GM18867 (cell line): ENCODE results near the gene P2RX7.
"Not testable (repeated sequence)": the region's sequence is repeated elsewhere in the genome, so short reads cannot be mapped to it uniquely, and the experiment has no call there.

ENCODE experiments used
- ATAC-seq: cut with Tn5 transposase; IDR thresholded peaks from one replicate; pipeline ENCODE4 v1.9.1; 2021; ENCODE audit warnings: mild to moderate bottlenecking, moderate library complexity; ENCODE audit not compliant: unreplicated experiment

Gene P2RX7

DNA sequence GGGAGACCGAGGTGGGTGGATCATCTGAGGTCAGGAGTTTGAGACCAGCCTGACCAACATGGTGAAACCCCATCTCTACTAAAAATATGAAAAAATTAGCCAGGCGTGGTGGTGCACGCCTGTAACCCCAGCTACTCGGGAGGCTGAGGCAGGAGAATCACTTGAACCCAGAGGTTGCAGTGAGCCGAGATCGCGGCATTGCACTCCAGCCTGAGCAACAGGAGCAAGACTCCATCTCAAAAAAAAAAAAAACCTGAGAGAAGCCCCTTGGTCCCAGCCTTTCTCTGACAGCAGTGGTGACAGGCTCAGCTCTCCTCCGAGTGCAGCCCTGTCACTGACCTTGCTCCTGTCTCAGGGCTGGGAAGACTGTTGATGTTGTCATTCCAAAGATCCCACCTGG, 94.2 kb downstream of the P2RX7 start:
- peak; percentile 14 for ATAC-seq

DNA sequence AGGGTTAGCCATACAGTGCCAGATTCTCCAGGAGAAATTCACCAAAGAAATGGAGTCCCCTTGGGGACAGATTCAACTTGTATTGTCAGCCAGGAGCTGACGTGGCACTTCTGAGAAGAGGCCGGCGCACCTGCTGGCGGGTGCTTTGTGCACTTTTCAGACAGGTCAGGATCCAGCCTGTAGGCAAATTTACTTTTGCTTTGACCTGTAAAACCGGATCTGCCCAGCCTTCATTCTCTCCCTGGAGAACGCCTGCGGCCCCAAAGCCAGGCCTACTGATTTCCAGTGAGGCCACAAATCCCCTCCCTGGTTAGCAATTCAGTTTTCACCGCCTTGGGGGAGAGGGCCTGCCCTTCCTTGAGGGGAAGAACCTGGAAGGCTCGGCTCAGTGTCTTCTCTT, 94.6 kb downstream of the P2RX7 start:
- ATAC-seq, result peak; percentile 72

DNA sequence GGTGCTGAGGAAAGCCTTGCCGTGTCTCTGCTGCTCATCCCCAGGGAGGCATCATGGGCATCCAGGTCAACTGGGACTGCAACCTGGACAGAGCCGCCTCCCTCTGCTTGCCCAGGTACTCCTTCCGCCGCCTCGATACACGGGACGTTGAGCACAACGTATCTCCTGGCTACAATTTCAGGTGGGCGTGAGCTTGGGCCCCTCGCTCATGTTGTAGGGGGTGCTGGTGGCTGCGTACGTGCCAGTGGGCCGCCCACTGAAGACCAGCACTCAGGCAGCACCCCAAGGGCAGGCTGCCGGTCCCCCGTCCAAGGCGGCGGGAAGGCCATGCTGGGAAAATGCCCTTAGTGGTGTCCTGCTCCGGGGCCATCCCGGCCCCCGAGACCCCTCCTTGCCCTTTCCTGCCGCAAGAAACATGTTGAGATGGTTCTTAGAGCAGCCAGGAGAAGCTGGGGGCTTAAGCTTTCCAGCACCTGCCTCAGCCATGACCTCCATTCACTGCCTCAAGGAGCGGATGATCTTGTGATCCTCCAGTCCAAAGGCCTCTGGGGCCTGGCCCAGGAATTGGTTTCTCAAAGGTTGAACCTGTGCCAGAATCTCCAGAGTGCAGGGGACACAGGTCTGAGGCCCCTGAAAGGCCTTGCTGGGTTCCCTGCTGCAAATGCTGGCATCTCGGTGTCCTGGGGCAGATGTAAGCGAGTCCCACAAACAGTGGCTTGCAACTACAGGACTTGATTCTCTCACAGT, 96.4 kb downstream of the P2RX7 start:
- no peak for ATAC-seq

DNA sequence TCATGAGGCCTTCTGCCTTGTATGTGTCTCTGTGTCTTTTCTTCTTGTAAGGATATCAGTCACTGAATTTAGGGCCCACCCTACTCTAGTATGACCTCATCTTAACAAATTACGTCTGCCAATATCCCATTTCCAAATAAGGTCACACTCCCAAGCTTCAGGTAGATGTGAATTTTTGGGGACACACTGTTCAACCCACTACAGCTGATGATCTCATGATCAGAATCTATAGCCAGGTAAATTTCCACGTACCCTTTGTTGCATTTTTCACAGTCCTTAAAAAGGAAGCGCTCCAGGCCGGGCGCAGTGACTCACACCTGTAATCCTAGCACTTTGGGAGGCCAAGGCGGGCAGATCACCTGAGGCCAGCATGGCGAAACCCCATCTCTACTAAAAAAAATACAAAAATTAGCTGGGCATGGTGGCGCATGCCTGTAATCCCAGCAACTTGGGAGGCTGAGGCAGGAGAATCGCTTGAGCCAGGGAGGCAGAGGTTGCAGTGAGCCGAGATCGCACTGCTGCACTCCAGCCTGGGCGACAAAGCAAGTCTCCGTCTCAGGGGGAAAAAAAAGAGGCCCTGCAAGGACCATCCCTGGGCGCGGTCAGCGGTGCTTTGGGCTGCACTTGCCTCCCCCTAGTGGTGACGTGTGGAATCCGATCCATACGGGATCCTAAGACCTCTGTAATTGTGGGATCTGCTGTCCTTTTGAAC, 97.3 kb downstream of the P2RX7 start:
- ATAC-seq, result not testable (repeated sequence)

DNA sequence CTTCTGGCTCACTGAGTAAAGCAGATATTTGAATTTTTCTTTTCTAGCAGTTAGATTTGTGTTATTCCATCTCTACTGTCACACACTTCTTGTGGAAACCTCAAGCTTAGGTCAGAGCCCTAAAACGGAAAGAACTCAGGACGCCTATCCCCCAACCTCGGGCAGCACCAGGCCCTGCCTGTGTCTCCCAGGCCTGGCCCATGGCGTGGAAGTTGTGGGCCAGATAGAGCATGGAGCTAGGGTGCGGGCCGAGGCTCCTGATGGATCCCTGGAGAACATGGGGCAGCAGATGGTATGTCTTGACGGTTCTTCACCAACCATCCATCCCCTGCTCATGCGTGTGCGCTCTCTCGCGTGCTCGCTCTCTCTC, 97.8 kb downstream of the P2RX7 start:
- no peak for ATAC-seq

DNA sequence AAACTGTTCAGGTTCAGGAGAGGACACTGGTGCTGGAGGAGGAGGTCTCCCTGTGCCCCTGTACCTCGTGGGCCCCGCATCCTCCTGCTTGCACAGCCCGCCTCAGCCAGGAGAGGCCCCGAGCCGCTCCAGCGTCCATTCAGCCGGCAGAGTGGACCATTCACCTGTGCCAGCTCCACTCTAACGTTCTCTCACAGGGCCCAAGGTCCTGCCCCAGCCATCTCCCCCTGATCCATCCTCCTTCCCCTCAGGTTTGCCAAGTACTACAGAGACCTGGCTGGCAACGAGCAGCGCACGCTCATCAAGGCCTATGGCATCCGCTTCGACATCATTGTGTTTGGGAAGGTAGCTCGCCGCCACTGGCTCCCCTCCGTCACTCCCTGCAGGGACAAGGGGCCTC, 99.5 kb downstream of the P2RX7 start:
- ATAC-seq, result no peak

DNA sequence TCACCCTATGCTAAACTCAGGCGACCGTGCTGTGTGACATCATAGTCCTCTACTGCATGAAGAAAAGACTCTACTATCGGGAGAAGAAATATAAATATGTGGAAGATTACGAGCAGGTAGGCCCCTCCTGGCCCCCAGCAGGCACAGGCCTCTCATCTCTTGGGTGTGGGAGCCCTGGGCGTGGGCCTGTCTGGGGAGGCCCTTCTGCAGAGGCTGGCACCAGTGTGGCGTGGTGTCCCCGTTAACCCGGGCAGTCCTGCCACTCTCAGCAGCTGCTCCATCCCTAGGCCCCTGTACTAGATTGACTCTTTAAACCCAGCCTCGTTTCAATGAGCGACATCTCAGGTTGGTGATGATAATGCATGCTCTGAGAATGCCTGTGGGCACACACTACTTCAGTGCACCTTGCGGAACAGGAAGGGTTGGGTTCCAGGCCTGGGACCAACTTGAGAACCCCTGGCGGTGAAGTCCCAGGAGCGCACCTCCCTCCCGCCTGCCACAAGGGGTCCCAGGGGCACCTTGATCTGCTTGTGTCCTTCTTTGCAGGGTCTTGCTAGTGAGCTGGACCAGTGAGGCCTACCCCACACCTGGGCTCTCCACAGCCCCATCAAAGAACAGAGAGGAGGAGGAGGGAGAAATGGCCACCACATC, 100.4 kb downstream of the P2RX7 start:
- no peak for ATAC-seq

DNA sequence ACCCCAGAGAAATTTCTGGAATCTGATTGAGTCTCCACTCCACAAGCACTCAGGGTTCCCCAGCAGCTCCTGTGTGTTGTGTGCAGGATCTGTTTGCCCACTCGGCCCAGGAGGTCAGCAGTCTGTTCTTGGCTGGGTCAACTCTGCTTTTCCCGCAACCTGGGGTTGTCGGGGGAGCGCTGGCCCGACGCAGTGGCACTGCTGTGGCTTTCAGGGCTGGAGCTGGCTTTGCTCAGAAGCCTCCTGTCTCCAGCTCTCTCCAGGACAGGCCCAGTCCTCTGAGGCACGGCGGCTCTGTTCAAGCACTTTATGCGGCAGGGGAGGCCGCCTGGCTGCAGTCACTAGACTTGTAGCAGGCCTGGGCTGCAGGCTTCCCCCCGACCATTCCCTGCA, 100.9 kb downstream of the P2RX7 start:
- ATAC-seq, result no peak

DNA sequence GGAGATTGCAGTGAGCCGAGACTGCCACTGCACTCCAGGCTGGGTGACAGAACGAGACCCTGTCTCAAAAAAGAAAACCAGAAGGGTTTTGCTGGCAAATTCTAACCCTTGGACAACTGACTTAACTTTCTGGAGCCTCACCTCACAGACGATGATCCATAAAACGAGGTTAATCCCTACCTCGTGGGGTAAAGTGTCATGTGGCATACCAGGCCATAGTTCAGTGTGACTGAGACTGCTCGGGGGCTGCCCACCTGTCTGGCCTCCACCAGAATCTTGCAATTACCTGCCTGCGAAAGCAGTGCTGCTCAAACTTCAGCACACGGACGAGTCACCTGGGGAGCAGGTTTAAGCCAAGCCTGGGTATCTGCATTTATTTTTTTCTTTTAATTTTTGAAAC, 104.1 kb downstream of the P2RX7 start:
- no peak for ATAC-seq

DNA sequence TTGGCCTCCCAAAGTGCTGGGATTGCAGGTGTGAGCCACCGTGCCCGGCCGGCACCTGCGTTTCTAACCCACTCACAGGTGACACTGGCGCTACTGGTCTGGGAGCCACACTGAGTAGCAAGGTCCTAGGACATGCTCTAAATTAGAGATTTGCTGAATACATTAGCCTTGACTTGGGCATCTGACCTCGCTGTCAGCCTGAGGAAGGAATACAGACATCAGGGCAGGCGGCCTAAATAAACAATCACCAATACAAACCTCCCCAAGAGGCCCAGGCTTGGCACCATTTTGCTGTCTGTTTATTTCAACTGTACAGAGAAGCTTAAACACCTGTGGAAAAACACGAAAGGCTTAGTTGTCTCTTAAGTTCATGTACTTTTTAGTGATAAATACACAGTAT, 104.7 kb downstream of the P2RX7 start:
- no peak for ATAC-seq
